Measurements from ENCODE around the gene ATP6V0A4.
A peak's percentile ranks its signal among the peaks of the same experiment; 100 is the strongest.

ATP6V0A4 gene

GRCh38 chr7:138666385-138666784 is 131.6 kb downstream of the ATP6V0A4 start:
- Histone ChIP-seq H4K91ac (ENCODE audit: low read length) (no peak overlapping the region), H3K9me3 (ENCODE audit: control insufficient read depth, low read length) (no peaks in the 10 kb centered on the region), H2BK5ac (ENCODE audit: low read depth, low read length, poor library complexity, severe bottlenecking) (no peak overlapping the region), H2BK12ac (ENCODE audit: low read length in 2 of 2) (no peak overlapping the region), H3K4me3 (ENCODE audit: insufficient read depth in 1 of 2, low read depth in 1 of 2, low read length in 2 of 2) (no peak overlapping the region), H3K36me3 (ENCODE audit: control insufficient read depth in 1 of 2, insufficient read depth in 2 of 2, low read depth in 1 of 2, low read length in 2 of 2) (no peaks in the 10 kb centered on the region), H3K9ac (ENCODE audit: low read length) (no peak overlapping the region), H3K27ac (ENCODE audit: low read length, poor library complexity, severe bottlenecking) (no peak overlapping the region), H2AK5ac (ENCODE audit: low read length, severe bottlenecking) (no peak overlapping the region), H2BK15ac (ENCODE audit: low read depth, poor library complexity, severe bottlenecking) (no peak overlapping the region), H3K4me1 (ENCODE audit: control insufficient read depth, insufficient read depth, low read depth, low read length) (peaks cover 10% of the 10 kb centered on the region), H3K18ac (ENCODE audit: low read depth in 1 of 2, low read length in 2 of 2) (no peak overlapping the region), H2AFZ (ENCODE audit: low read depth, low read length) (no peak overlapping the region), H4K8ac (ENCODE audit: low read length) (no peak overlapping the region), H3K23ac (ENCODE audit: low read length in 2 of 2) (no peak overlapping the region), H3K4me2 (ENCODE audit: low read length, poor library complexity, severe bottlenecking) (no peak overlapping the region), H3K14ac (ENCODE audit: low read length in 2 of 2) (no peak overlapping the region), H3K4ac (ENCODE audit: low read depth in 1 of 2, low read length in 2 of 2) (no peak overlapping the region), H2BK120ac (ENCODE audit: low read depth, low read length) (no peak overlapping the region), H3K79me1 (replicated peaks; ENCODE audit: low read length, poor library complexity, severe bottlenecking) (no peaks in the 10 kb centered on the region), H3K27me3 (ENCODE audit: control insufficient read depth in 1 of 2, insufficient read depth in 1 of 2, low read length in 2 of 2) (peaks cover 21 to 24% of the 10 kb centered on the region in 2 experiments)
- WGBS = 5% methylated on average over 2 of the region's 2 CpGs
- no peak for DNase-seq

GRCh38 chr7:138665669-138666140 is 132.3 kb downstream of the ATP6V0A4 start:
- Histone ChIP-seq H3K18ac (ENCODE audit: low read depth in 1 of 2, low read length in 2 of 2) (no peak overlapping the region), H3K14ac (ENCODE audit: low read length in 2 of 2) (no peak overlapping the region), H2AFZ (ENCODE audit: low read depth, low read length) (no peak overlapping the region), H2BK15ac (ENCODE audit: low read depth, poor library complexity, severe bottlenecking) (no peak overlapping the region), H3K23ac (ENCODE audit: low read length in 2 of 2) (no peak overlapping the region), H3K36me3 (ENCODE audit: control insufficient read depth in 1 of 2, insufficient read depth in 2 of 2, low read depth in 1 of 2, low read length in 2 of 2) (no peaks in the 10 kb centered on the region), H2BK12ac (ENCODE audit: low read length in 2 of 2) (no peak overlapping the region), H3K79me1 (replicated peaks; ENCODE audit: low read length, poor library complexity, severe bottlenecking) (no peaks in the 10 kb centered on the region), H3K4me2 (ENCODE audit: low read length, poor library complexity, severe bottlenecking) (no peak overlapping the region), H2BK5ac (ENCODE audit: low read depth, low read length, poor library complexity, severe bottlenecking) (no peak overlapping the region), H3K4ac (ENCODE audit: low read depth in 1 of 2, low read length in 2 of 2) (no peak overlapping the region), H4K8ac (ENCODE audit: low read length) (no peak overlapping the region), H3K9ac (ENCODE audit: low read length) (no peak overlapping the region), H3K27me3 (ENCODE audit: control insufficient read depth in 1 of 2, insufficient read depth in 1 of 2, low read length in 2 of 2) (peaks cover 21 to 28% of the 10 kb centered on the region in 2 experiments), H3K9me3 (ENCODE audit: control insufficient read depth, low read length) (no peaks in the 10 kb centered on the region), H2BK120ac (ENCODE audit: low read depth, low read length) (no peak overlapping the region), H3K4me1 (ENCODE audit: control insufficient read depth, insufficient read depth, low read depth, low read length) (peaks cover 10% of the 10 kb centered on the region), H4K91ac (ENCODE audit: low read length) (no peak overlapping the region), H2AK5ac (ENCODE audit: low read length, severe bottlenecking) (no peak overlapping the region), H3K27ac (ENCODE audit: low read length, poor library complexity, severe bottlenecking) (no peak overlapping the region), H3K4me3 (ENCODE audit: insufficient read depth in 1 of 2, low read depth in 1 of 2, low read length in 2 of 2) (no peak overlapping the region)
- DNase-seq = no peak
- 82% methylated on average over 4 of the region's 4 CpGs for WGBS

GRCh38 chr7:138665249-138665648 is 132.7 kb downstream of the ATP6V0A4 start:
- no peak overlapping the region for H2BK15ac ChIP-seq (ENCODE audit: low read depth, poor library complexity, severe bottlenecking)
- H3K79me1 ChIP-seq (replicated peaks; ENCODE audit: low read length, poor library complexity, severe bottlenecking) = no peaks in the 10 kb centered on the region
- no peak overlapping the region for H3K4me3 ChIP-seq (ENCODE audit: insufficient read depth in 1 of 2, low read depth in 1 of 2, low read length in 2 of 2)
- no peak for DNase-seq
- H3K9me3 ChIP-seq (ENCODE audit: control insufficient read depth, low read length) = no peaks in the 10 kb centered on the region
- no peak overlapping the region for H4K91ac ChIP-seq (ENCODE audit: low read length)
- H3K23ac ChIP-seq (ENCODE audit: low read length in 2 of 2) = no peak overlapping the region
- H2AFZ ChIP-seq (ENCODE audit: low read depth, low read length) = no peak overlapping the region
- H2BK5ac ChIP-seq (ENCODE audit: low read depth, low read length, poor library complexity, severe bottlenecking) = no peak overlapping the region
- no peak overlapping the region for H3K4me2 ChIP-seq (ENCODE audit: low read length, poor library complexity, severe bottlenecking)
- H3K4me1 ChIP-seq (ENCODE audit: control insufficient read depth, insufficient read depth, low read depth, low read length) = peaks cover 10% of the 10 kb centered on the region
- H2BK120ac ChIP-seq (ENCODE audit: low read depth, low read length) = no peak overlapping the region
- no peaks in the 10 kb centered on the region for H3K36me3 ChIP-seq (ENCODE audit: control insufficient read depth in 1 of 2, insufficient read depth in 2 of 2, low read depth in 1 of 2, low read length in 2 of 2)
- 69% methylated on average over 4 of the region's 4 CpGs for WGBS
- no peak overlapping the region for H3K4ac ChIP-seq (ENCODE audit: low read depth in 1 of 2, low read length in 2 of 2)
- no peak overlapping the region for H2AK5ac ChIP-seq (ENCODE audit: low read length, severe bottlenecking)
- no peak overlapping the region for H3K14ac ChIP-seq (ENCODE audit: low read length in 2 of 2)
- no peak overlapping the region for H2BK12ac ChIP-seq (ENCODE audit: low read length in 2 of 2)
- no peak overlapping the region for H3K18ac ChIP-seq (ENCODE audit: low read depth in 1 of 2, low read length in 2 of 2)
- H3K9ac ChIP-seq (ENCODE audit: low read length) = no peak overlapping the region
- no peak overlapping the region for H3K27ac ChIP-seq (ENCODE audit: low read length, poor library complexity, severe bottlenecking)
- no peak overlapping the region for H4K8ac ChIP-seq (ENCODE audit: low read length)
- peaks cover 21 to 28% of the 10 kb centered on the region in 2 experiments for H3K27me3 ChIP-seq (ENCODE audit: control insufficient read depth in 1 of 2, insufficient read depth in 1 of 2, low read length in 2 of 2)

- no peak overlapping the region for H2BK120ac ChIP-seq (ENCODE audit: low read depth, low read length)
- H2AFZ ChIP-seq (ENCODE audit: low read depth, low read length) = no peak overlapping the region
- peak overlapping the region; percentile 34 for H4K91ac ChIP-seq (ENCODE audit: low read length)
- H3K9me3 ChIP-seq (ENCODE audit: control insufficient read depth, low read length) = no peaks in the 10 kb centered on the region
- no peak overlapping the region for H2AK5ac ChIP-seq (ENCODE audit: low read length, severe bottlenecking)
- no peak overlapping the region for H3K4ac ChIP-seq (ENCODE audit: low read depth in 1 of 2, low read length in 2 of 2)
- H3K27me3 ChIP-seq (ENCODE audit: control insufficient read depth in 1 of 2, insufficient read depth in 1 of 2, low read length in 2 of 2) = peaks cover 18 to 28% of the 10 kb centered on the region in 2 experiments
- H3K36me3 ChIP-seq (ENCODE audit: control insufficient read depth in 1 of 2, insufficient read depth in 2 of 2, low read depth in 1 of 2, low read length in 2 of 2) = no peaks in the 10 kb centered on the region
- H3K18ac ChIP-seq (ENCODE audit: low read depth in 1 of 2, low read length in 2 of 2) = peak overlapping the region in 1 of 2 experiments; percentile 42
- peaks cover 10% of the 10 kb centered on the region for H3K4me1 ChIP-seq (ENCODE audit: control insufficient read depth, insufficient read depth, low read depth, low read length)
- no peak overlapping the region for H4K8ac ChIP-seq (ENCODE audit: low read length)
- H3K4me3 ChIP-seq (ENCODE audit: insufficient read depth in 1 of 2, low read depth in 1 of 2, low read length in 2 of 2) = peak overlapping the region; percentile 55 to 58
- peak overlapping the region; percentile 82 for H3K4me2 ChIP-seq (ENCODE audit: low read length, poor library complexity, severe bottlenecking)
- H3K27ac ChIP-seq (ENCODE audit: low read length, poor library complexity, severe bottlenecking) = no peak overlapping the region
- H2BK5ac ChIP-seq (ENCODE audit: low read depth, low read length, poor library complexity, severe bottlenecking) = no peak overlapping the region
- no peak overlapping the region for H2BK12ac ChIP-seq (ENCODE audit: low read length in 2 of 2)
- DNase-seq = peak; percentile 24
- H2BK15ac ChIP-seq (ENCODE audit: low read depth, poor library complexity, severe bottlenecking) = no peak overlapping the region
- no peak overlapping the region for H3K23ac ChIP-seq (ENCODE audit: low read length in 2 of 2)
- H3K79me1 ChIP-seq (replicated peaks; ENCODE audit: low read length, poor library complexity, severe bottlenecking) = no peaks in the 10 kb centered on the region
- H3K14ac ChIP-seq (ENCODE audit: low read length in 2 of 2) = no peak overlapping the region
- H3K9ac ChIP-seq (ENCODE audit: low read length) = no peak overlapping the region
- 40% methylated on average over 59 of the region's 59 CpGs for WGBS
Measured at GRCh38 chr7:138663725-138664710, 134.0 kb downstream of the ATP6V0A4 start.

Data from mesenchymal stem cell (in vitro differentiated cells and primary cell).